Measurements from ENCODE around the gene UBAC1. TPM values are rescaled to one million over a fixed set of nuclear protein-coding genes. Genes with fewer than 3 reads are reported as not detected.

The UBAC1 gene
- total RNA-seq, 4 donors from 2014 or later: 89.3 to 99.3 (median 96.9) TPM

- 79 to 84% methylated on average over 15 to 19 of the region's 19 CpGs for WGBS, 2 donors
- no peak overlapping the region for H3K4me3 ChIP-seq (ENCODE audit: low read depth, poor library complexity, severe bottlenecking)
- peak in 1 of 2 donors; percentile 70 for DNase-seq (ENCODE audit: low spot score in 2 of 2)
- intact Hi-C loops (cut with DNase I; ENCODE audit: low total_unique reads): no loop called here
- TF ChIP-seq CTCF (IDR thresholded peaks at IDR 0.05): no peak
- no peak for TF ChIP-seq POLR2A (IDR thresholded peaks at IDR 0.05)
Measured at GRCh38 chr9:135889564-135890189, 71.5 kb downstream of the UBAC1 start.

- WGBS, 2 donors: 54 to 66% methylated on average over 13 of the region's 13 CpGs
- TF ChIP-seq CTCF (IDR thresholded peaks at IDR 0.05) (no peak), POLR2A (IDR thresholded peaks at IDR 0.05) (no peak)
- intact Hi-C loops (cut with DNase I; ENCODE audit: low total_unique reads): no loop called here
- peak in 1 of 2 donors; percentile 66 for DNase-seq (ENCODE audit: low spot score in 2 of 2)
- no peak overlapping the region for H3K4me3 ChIP-seq (ENCODE audit: low read depth, poor library complexity, severe bottlenecking)
Measured at GRCh38 chr9:135888766-135889394, 72.3 kb downstream of the UBAC1 start.

- intact Hi-C loops (cut with DNase I; ENCODE audit: low total_unique reads): no loop called here
- WGBS, 2 donors: 82 to 90% methylated on average over 22 of the region's 22 CpGs
- H3K4me3 ChIP-seq (ENCODE audit: low read depth, poor library complexity, severe bottlenecking): no peak overlapping the region
- DNase-seq (ENCODE audit: low spot score in 2 of 2): peak in 1 of 2 donors; percentile 52
- TF ChIP-seq POLR2A (IDR thresholded peaks at IDR 0.05): no peak
- TF ChIP-seq CTCF (IDR thresholded peaks at IDR 0.05): no peak
Measured at GRCh38 chr9:135888126-135888765, 72.9 kb downstream of the UBAC1 start.

- 67 to 68% methylated on average over 12 of the region's 12 CpGs for WGBS, 2 donors
- TF ChIP-seq CTCF (IDR thresholded peaks at IDR 0.05) (no peak), POLR2A (IDR thresholded peaks at IDR 0.05) (no peak)
- H3K4me3 ChIP-seq (ENCODE audit: low read depth, poor library complexity, severe bottlenecking): no peak overlapping the region
- intact Hi-C loops (cut with DNase I; ENCODE audit: low total_unique reads): no loop called here
- peak in 1 of 2 donors; percentile 81 for DNase-seq (ENCODE audit: low spot score in 2 of 2)
Measured at GRCh38 chr9:135887585-135888050, 73.6 kb downstream of the UBAC1 start.

- intact Hi-C loops (cut with DNase I; ENCODE audit: low total_unique reads): no loop called here
- H3K4me3 ChIP-seq (ENCODE audit: low read depth, poor library complexity, severe bottlenecking): no peak overlapping the region
- 51 to 56% methylated on average over 18 of the region's 18 CpGs for WGBS, 2 donors
- TF ChIP-seq POLR2A (IDR thresholded peaks at IDR 0.05) (no peak), CTCF (IDR thresholded peaks at IDR 0.05) (no peak)
- no peak for DNase-seq (ENCODE audit: low spot score in 2 of 2)
Measured at GRCh38 chr9:135887021-135887507, 74.1 kb downstream of the UBAC1 start.
